H1 (cell line): Measurements from ENCODE around the gene VNN1. TPM values are rescaled to one million over a fixed set of nuclear protein-coding genes. Genes with fewer than 3 reads are reported as not detected.

Experiments
- CTCF ChIA-PET: fragments of 300-600 bp; sonication (Branson Sonifier 250); formaldehyde crosslinking; loops from one replicate; lab custom pipeline; 2021; ENCODE audit not compliant: partially characterized antibody; lab: Charles Lee
- POLR2A ChIA-PET: fragments of 300-600 bp; sonication (Branson Sonifier 250); formaldehyde crosslinking; loops from one replicate; lab custom pipeline; 2021; ENCODE audit warnings: inconsistent platforms; ENCODE audit not compliant: partially characterized antibody; lab: Charles Lee
- DNase-seq, 2 experiments: peaks; one replicate each; pipeline versions ENCODE4 v3.0.0 to v3.0.0-alpha.2; 2010 to 2022; ENCODE audit warnings: low spot score in 2 of 2, low read depth in 1 of 2, mixed read lengths in 1 of 2
- FAIRE-seq: peaks from 2 replicates; lab custom pipeline; 2011; peaks lifted over from hg19 to GRCh38; lab: Jason Lieb, UNC
- H2AFZ ChIP-seq: 2 replicates; pipeline ENCODE4 v1.8.1; 2012; ENCODE audit warnings: low read length, inconsistent platforms
- H2AK5ac ChIP-seq: 2 replicates; pipeline ENCODE4 v1.6.1; 2013; ENCODE audit warnings: low read depth, low read length
- H2BK120ac ChIP-seq: replicated peaks from 2 replicates; pipeline ENCODE3; 2013; ENCODE audit warnings: low read depth, low read length, inconsistent platforms
- H2BK12ac ChIP-seq: 2 replicates; pipeline ENCODE4 v1.6.1; 2013; ENCODE audit warnings: low read depth, low read length
- H2BK15ac ChIP-seq: 2 replicates; pipeline ENCODE4 v1.6.1; 2013; ENCODE audit warnings: low read length
- H2BK20ac ChIP-seq: 2 replicates; pipeline ENCODE4 v1.6.1; 2013; ENCODE audit warnings: low read length
- H2BK5ac ChIP-seq: 2 replicates; pipeline ENCODE4 v1.6.1; 2013; ENCODE audit warnings: low read depth, low read length
- H3K14ac ChIP-seq: 2 replicates; pipeline ENCODE4 v1.6.1; 2013; ENCODE audit warnings: inconsistent platforms; ENCODE audit not compliant: insufficient read length
- H3K18ac ChIP-seq: 2 replicates; pipeline ENCODE4 v1.6.1; 2013; ENCODE audit warnings: low read length; ENCODE audit errors: extremely low read depth
- H3K23ac ChIP-seq: 2 replicates; pipeline ENCODE4 v1.6.1; 2013; ENCODE audit warnings: inconsistent platforms; ENCODE audit not compliant: insufficient read length
- H3K23me2 ChIP-seq: 2 replicates; pipeline ENCODE4 v1.6.1; 2013; ENCODE audit warnings: low read depth, low read length
- H3K27ac ChIP-seq: 2 replicates; pipeline ENCODE4 v1.6.1; 2011; ENCODE audit warnings: low read depth, low read length, inconsistent platforms
- H3K27me3 ChIP-seq, 4 experiments: replicated peaks in 1 of 4; 1 replicate in 1 of 4; 2 replicates in 3 of 4; pipeline versions ENCODE4 v1.6.1 to v1.8.1; 2011 to 2013; ENCODE audit warnings: low read length in 3 of 4, mild to moderate bottlenecking in 3 of 4, inconsistent platforms in 2 of 4, mixed read lengths in 2 of 4, moderate library complexity in 1 of 4; ENCODE audit not compliant: control insufficient read depth in 3 of 4, insufficient read depth in 3 of 4; ENCODE audit errors: extremely low read depth in 1 of 4
- H3K36me3 ChIP-seq, 4 experiments: 2 replicates each; pipeline versions ENCODE4 v1.6.1 to v1.8.1; 2011 to 2013; ENCODE audit warnings: mild to moderate bottlenecking in 4 of 4, low read length in 3 of 4, moderate library complexity in 2 of 4, control low read depth in 1 of 4, inconsistent platforms in 1 of 4; ENCODE audit not compliant: insufficient read depth in 4 of 4, control insufficient read depth in 2 of 4
- H3K4ac ChIP-seq: replicated peaks from 2 replicates; pipeline ENCODE3; 2013; ENCODE audit warnings: low read length, low read depth, mixed read lengths, inconsistent platforms; ENCODE audit not compliant: insufficient read length
- H3K4me1 ChIP-seq, 4 experiments: replicated peaks in 1 of 4; 1 replicate in 1 of 4; 2 replicates in 3 of 4; pipeline versions ENCODE4 v1.6.1 to v1.8.1; 2011 to 2013; ENCODE audit warnings: low read length in 3 of 4, inconsistent platforms in 2 of 4, mixed read lengths in 1 of 4; ENCODE audit not compliant: insufficient read depth in 4 of 4, control insufficient read depth in 3 of 4
- H3K4me2 ChIP-seq, 2 experiments: 2 replicates each; pipeline versions ENCODE4 v1.6.1 to v1.8.1; 2011 to 2013; ENCODE audit warnings: low read depth in 2 of 2, low read length in 2 of 2, control low read depth in 1 of 2, inconsistent platforms in 1 of 2, mild to moderate bottlenecking in 1 of 2; ENCODE audit not compliant: insufficient read depth in 1 of 2
- H3K4me3 ChIP-seq, 4 experiments: fragments of 200-600, 300-600 bp in 1 of 4; sonication (generic), shearing (Covaris generic), sonication (Bioruptor Twin) in 1 of 4; 2 replicates each; pipeline versions ENCODE4 v1.5.1 to v1.8.1; 2011 to 2016; ENCODE audit warnings: low read length in 4 of 4, low read depth in 3 of 4, control low read depth in 2 of 4, inconsistent platforms in 2 of 4, mild to moderate bottlenecking in 2 of 4, mixed read lengths in 1 of 4, moderate library complexity in 1 of 4; ENCODE audit not compliant: insufficient read depth in 2 of 4; ENCODE audit errors: extremely low read depth in 1 of 4
- H3K56ac ChIP-seq: replicated peaks from 2 replicates; pipeline ENCODE3; 2013; ENCODE audit warnings: low read depth, mild to moderate bottlenecking, mixed read lengths, low read length, inconsistent platforms; ENCODE audit not compliant: insufficient read length
- H3K79me1 ChIP-seq: 2 replicates; pipeline ENCODE4 v1.6.1; 2013; ENCODE audit warnings: low read depth, low read length, control low read depth
- H3K79me2 ChIP-seq, 2 experiments: 2 replicates each; pipeline versions ENCODE4 v1.6.1 to v1.8.1; 2012 to 2013; ENCODE audit warnings: low read length in 2 of 2, mild to moderate bottlenecking in 2 of 2, inconsistent platforms in 1 of 2; ENCODE audit not compliant: insufficient read depth in 2 of 2, control insufficient read depth in 1 of 2
- H3K9ac ChIP-seq, 4 experiments: replicated peaks in 1 of 4; 1 replicate in 1 of 4; 2 replicates in 3 of 4; pipeline versions ENCODE4 v1.6.1 to v1.8.1; 2011 to 2013; ENCODE audit warnings: low read depth in 3 of 4, low read length in 3 of 4, control low read depth in 2 of 4, mild to moderate bottlenecking in 2 of 4, moderate library complexity in 2 of 4, inconsistent platforms in 1 of 4; ENCODE audit errors: extremely low read depth in 1 of 4
- H3K9me3 ChIP-seq, 2 experiments: 2 replicates each; pipeline versions ENCODE4 v1.6.1 to v1.8.1; 2012 to 2013; ENCODE audit warnings: mild to moderate bottlenecking in 2 of 2, moderate library complexity in 2 of 2, control low read depth in 1 of 2, inconsistent platforms in 1 of 2, low read depth in 1 of 2, low read length in 1 of 2, mixed read lengths in 1 of 2; ENCODE audit not compliant: insufficient read depth in 2 of 2
- H4K20me1 ChIP-seq, 2 experiments: replicated peaks in 1 of 2; 2 replicates each; pipeline versions ENCODE3 to v1.8.1; 2011 to 2013; ENCODE audit warnings: inconsistent platforms in 2 of 2, low read length in 2 of 2, mild to moderate bottlenecking in 1 of 2; ENCODE audit not compliant: insufficient read depth in 2 of 2, control insufficient read depth in 1 of 2
- H4K5ac ChIP-seq: 2 replicates; pipeline ENCODE4 v1.6.1; 2013; ENCODE audit warnings: low read length, low read depth, mixed read lengths, inconsistent platforms; ENCODE audit not compliant: insufficient read length
- H4K8ac ChIP-seq: 2 replicates; pipeline ENCODE4 v1.8.0; 2013; ENCODE audit warnings: mild to moderate bottlenecking, moderate library complexity, low read length, inconsistent platforms; ENCODE audit not compliant: insufficient read depth; ENCODE audit errors: extremely low read depth
- H4K91ac ChIP-seq: replicated peaks from 2 replicates; pipeline ENCODE3; 2013; ENCODE audit warnings: low read length, mixed read lengths, inconsistent platforms; ENCODE audit not compliant: insufficient read length
- CHD1 ChIP-seq: IDR thresholded peaks from 2 replicates; pipeline ENCODE4 v1.6.1; 2012; ENCODE audit warnings: low read depth, low read length, improper control_type of control experiment
- KDM5A ChIP-seq: fragments of 200-600 bp; IDR thresholded peaks from 2 replicates; pipeline ENCODE4 v1.7.1; 2012; ENCODE audit warnings: mild to moderate bottlenecking, low read length, inconsistent platforms, mixed read lengths
- MAFK ChIP-seq: IDR thresholded peaks from 2 replicates; pipeline ENCODE4 v1.6.1; 2012; ENCODE audit warnings: low read depth, mild to moderate bottlenecking, improper control_type of control experiment, low read length
- MAX ChIP-seq: IDR thresholded peaks from 2 replicates; pipeline ENCODE4 v1.6.1; 2012; ENCODE audit warnings: inconsistent platforms
- RNF2 ChIP-seq: fragments of 200-900, 300-1000 bp; sonication (generic); IDR thresholded peaks from 2 replicates; pipeline ENCODE4 v1.7.1; 2016; ENCODE audit warnings: borderline replicate concordance, low read depth, mild to moderate bottlenecking, antibody characterized with exemption, low read length; ENCODE audit not compliant: poor library complexity, severe bottlenecking; ENCODE audit errors: missing control alignments
- SP1 ChIP-seq: IDR thresholded peaks from 2 replicates; pipeline ENCODE4 v1.6.1; 2011; ENCODE audit warnings: low read depth, low read length
- SP4 ChIP-seq: IDR thresholded peaks from 2 replicates; pipeline ENCODE4 v1.6.1; 2012; ENCODE audit warnings: low read length, inconsistent platforms
- SRF ChIP-seq: IDR thresholded peaks from 2 replicates; pipeline ENCODE4 v1.6.1; 2011; ENCODE audit warnings: mild to moderate bottlenecking, low read depth, low read length, moderate library complexity
- TAF1 ChIP-seq: IDR thresholded peaks from 2 replicates; pipeline ENCODE4 v1.6.1; 2011; ENCODE audit warnings: mild to moderate bottlenecking, low read depth, low read length
- TCF12 ChIP-seq: IDR thresholded peaks from 2 replicates; pipeline ENCODE4 v1.6.1; 2011; ENCODE audit warnings: low read depth, mild to moderate bottlenecking, low read length
- WGBS, 2 experiments: shearing (Covaris generic) in 1 of 2; methylation state at CpG; one replicate each; pipeline versions ENCODE4 v1.1.6 to v1.1.7; 2013 to 2015; ENCODE audit warnings: low lambda C conversion rate in 2 of 2, mixed read lengths in 2 of 2, inconsistent platforms in 1 of 2, low coverage in 1 of 2, missing lambda C conversion rate in 1 of 2; ENCODE audit not compliant: insufficient replicate concordance in 2 of 2, insufficient coverage in 1 of 2, insufficient read length in 1 of 2; ENCODE audit errors: extremely low coverage in 1 of 2, missing lambda C conversion rate in 1 of 2; 5-methylcytosine and 5-hydroxymethylcytosine counted together
- polyA plus RNA-seq, 7 experiments: library from polyadenylated mRNA; depleted of rRNA in 3 of 7; stranded (reverse) in 5 of 7; unstranded in 2 of 7; fragments of >200 nt in 5 of 7; fragments of 200-250 nt in 2 of 7; gene quantifications; 1 replicate in 5 of 7; 2 replicates in 1 of 7; 4 replicates in 1 of 7; pipeline versions ENCODE4 v1.2.1 to v1.2.3, GENCODE V29; 2011 to 2013; ENCODE audit warnings: missing spikeins in 2 of 7, mixed read lengths in 2 of 7
- total RNA-seq: library from RNA; stranded (reverse); fragmentation: NEBNext Ultra II Directional; extraction: Animal tissue kit (Norgen Biotek cat#: 25700); gene quantifications from 2 replicates; pipeline ENCODE4 v1.2.1, GENCODE V29; 2021

VNN1 gene
- total and polyA plus RNA-seq, 2 of the 8 experiments (the other 6 are each of a cell fraction or from before 2014, with no cell fraction given): not detected

- no peaks in the 10 kb centered on the region for H4K20me1 ChIP-seq
- H3K14ac ChIP-seq: no peak overlapping the region
- no peak overlapping the region for H4K91ac ChIP-seq
- no peak overlapping the region for H2BK20ac ChIP-seq
- H3K4me2 ChIP-seq: no peak overlapping the region
- no peak overlapping the region for H4K5ac ChIP-seq
- no peak overlapping the region for H3K56ac ChIP-seq
- H2BK15ac ChIP-seq: no peak overlapping the region
- H2AK5ac ChIP-seq: no peak overlapping the region
- no peaks in the 10 kb centered on the region for H3K23me2 ChIP-seq
- no peak overlapping the region for H3K4me3 ChIP-seq
- DNase-seq (no peak), FAIRE-seq (no peak)
- peak overlapping the region; percentile 34; the same call in 1 of the 2 replicates for H2AFZ ChIP-seq
- no peaks in the 10 kb centered on the region for H3K79me1 ChIP-seq
- TF ChIP-seq SP1: no peak
- TF ChIP-seq KDM5A: no peak
- TF ChIP-seq TAF1: no peak
- TF ChIP-seq TCF12: no peak
- TF ChIP-seq CHD1: no peak
- no peak for TF ChIP-seq SP4
- no peak for TF ChIP-seq MAFK
- no peak for TF ChIP-seq MAX
- no peak for TF ChIP-seq RNF2
- TF ChIP-seq SRF: no peak
- H3K27ac ChIP-seq: no peak overlapping the region
- H2BK12ac ChIP-seq: no peak overlapping the region
- H3K4ac ChIP-seq: no peak overlapping the region
- H3K9ac ChIP-seq: no peak overlapping the region
- no peak overlapping the region for H3K23ac ChIP-seq
- no peak overlapping the region for H3K18ac ChIP-seq
- ChIA-PET CTCF (interaction anchor here (1.5 to 2.0 kb wide), 2 partner anchors 14 to 32 kb away, joined by 5 to 15 read pairs; no protein-coding TSS in a partner anchor), POLR2A (no interaction called here)
- no peaks in the 10 kb centered on the region for H3K4me1 ChIP-seq
- H2BK120ac ChIP-seq: no peak overlapping the region
- 85% methylated on average over 6 of the region's 6 CpGs; no CpG with 5 or more reads in 1 of the 2 experiments for WGBS, 2 experiments
- H4K8ac ChIP-seq: no peak overlapping the region
- no peaks in the 10 kb centered on the region for H3K36me3 ChIP-seq
- no peaks in the 10 kb centered on the region for H3K79me2 ChIP-seq
- H3K27me3 ChIP-seq: no peaks in the 10 kb centered on the region
- no peaks in the 10 kb centered on the region for H3K9me3 ChIP-seq
- no peak overlapping the region for H2BK5ac ChIP-seq
Measured at GRCh38 chr6:132683543-132683942, 30.3 kb downstream of the VNN1 start.
